Stimulated activated CD4-positive, alpha-beta T cell treated with anti-CD3 and anti-CD28 coated beads, TNF-alpha, amount 100 ng/mL, for 4 hours (primary cell): ENCODE measurements around the gene DDB1.
"Not testable (repeated sequence)": the region's sequence is repeated elsewhere in the genome, so short reads cannot be mapped to it uniquely, and the experiment has no call there.

ENCODE experiments used
- DNase-seq, 3 experiments: peaks; one replicate each; pipeline ENCODE4 v3.0.0-alpha.2; 2020; ENCODE audit warnings: low read depth in 3 of 3

The DDB1 gene

GRCh38 chr11:61270354-61271076, 62.4 kb downstream of the DDB1 start:
- no peak for DNase-seq

- no peak for DNase-seq
These were observed 64.2 kb downstream of the DDB1 start for GRCh38 chr11:61268588-61269250.

DNA sequence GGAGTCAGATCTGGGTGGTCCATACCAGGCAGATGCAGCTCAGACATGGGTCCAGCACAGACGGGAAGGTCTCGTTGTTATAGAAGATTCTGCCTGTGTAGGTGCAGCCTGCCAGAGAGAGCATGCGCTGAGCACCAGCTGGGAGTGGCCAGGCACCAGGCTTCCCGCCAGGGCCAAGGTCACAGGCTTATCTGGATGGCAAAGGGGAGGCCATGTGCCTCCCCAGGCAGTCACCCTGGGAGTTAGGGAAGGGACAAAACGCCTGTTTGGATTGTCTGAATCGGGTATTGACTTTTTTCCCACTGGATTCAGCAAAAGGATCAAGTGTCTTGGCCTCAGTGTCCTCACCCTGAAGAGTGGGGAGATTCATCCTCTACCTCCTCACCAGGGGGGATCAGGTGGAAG, 65.5 kb downstream of the DDB1 start:
- DNase-seq: no peak

- DNase-seq: no peak
These were observed 66.3 kb downstream of the DDB1 start for GRCh38 chr11:61266602-61267001.

DNA sequence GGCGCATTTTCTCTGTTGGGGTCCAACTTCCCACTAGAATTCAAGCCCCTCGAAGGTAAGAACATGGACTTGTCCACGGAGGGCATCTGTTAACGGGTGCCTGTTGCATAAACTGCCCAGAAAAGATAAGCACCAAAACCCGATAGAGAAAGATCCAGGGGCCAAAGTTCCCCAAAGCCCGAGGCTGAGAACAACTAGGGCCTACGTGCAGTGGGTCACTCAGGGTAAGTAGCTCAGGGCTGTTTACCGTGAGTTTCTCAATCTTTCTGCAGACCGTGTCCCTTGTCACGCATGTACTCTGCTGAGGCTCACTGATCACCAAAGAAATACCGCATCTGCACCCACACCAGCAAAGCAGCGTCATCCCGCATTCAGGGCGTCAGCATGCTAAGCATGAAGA, 67.5 kb downstream of the DDB1 start:
- no peak for DNase-seq

GRCh38 chr11:61264795-61265194, 68.1 kb downstream of the DDB1 start:
- DNase-seq: no peak

GRCh38 chr11:61264371-61264770, 68.5 kb downstream of the DDB1 start:
- no peak for DNase-seq

DNA sequence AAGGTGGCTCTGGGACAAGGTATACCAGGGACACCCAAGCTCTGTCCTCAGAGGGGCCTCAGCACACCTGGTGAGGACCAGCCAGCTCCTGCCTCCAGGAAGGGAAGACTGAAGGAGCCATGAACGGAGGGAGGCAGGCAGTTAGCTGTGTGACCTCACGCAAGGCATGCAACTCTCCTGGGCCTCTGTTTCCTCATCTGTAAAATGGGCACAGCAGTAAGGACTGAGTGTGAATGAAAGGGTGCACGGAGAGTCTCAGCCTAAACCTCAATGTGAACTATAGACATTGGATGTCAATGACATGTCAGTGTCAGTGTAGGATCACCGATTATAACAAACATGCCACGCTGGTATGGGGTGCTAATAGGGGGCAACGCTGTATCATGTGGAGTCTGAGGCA, 73.5 kb downstream of the DDB1 start:
- no peak for DNase-seq

DNA sequence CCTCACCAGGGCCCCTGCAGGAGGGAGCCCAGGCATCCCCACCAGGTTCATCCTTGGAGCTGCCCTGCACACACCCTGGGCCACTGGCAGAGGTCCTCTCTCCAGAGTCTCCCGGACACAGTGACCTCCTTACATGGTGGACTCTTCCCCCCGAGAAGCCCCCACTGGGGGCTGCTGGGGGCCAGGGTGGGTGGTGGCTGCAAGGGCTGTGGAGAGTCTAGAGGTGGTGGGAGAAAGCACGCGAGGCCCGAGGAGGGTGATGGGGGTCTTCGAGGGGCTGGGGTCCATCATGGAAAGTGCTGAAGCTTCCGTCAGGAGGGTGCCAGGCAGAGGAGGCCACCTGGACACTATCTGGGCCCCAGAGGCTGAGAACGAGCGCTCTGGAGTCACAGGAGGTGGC, 74.4 kb downstream of the DDB1 start:
- no peak for DNase-seq

DNA sequence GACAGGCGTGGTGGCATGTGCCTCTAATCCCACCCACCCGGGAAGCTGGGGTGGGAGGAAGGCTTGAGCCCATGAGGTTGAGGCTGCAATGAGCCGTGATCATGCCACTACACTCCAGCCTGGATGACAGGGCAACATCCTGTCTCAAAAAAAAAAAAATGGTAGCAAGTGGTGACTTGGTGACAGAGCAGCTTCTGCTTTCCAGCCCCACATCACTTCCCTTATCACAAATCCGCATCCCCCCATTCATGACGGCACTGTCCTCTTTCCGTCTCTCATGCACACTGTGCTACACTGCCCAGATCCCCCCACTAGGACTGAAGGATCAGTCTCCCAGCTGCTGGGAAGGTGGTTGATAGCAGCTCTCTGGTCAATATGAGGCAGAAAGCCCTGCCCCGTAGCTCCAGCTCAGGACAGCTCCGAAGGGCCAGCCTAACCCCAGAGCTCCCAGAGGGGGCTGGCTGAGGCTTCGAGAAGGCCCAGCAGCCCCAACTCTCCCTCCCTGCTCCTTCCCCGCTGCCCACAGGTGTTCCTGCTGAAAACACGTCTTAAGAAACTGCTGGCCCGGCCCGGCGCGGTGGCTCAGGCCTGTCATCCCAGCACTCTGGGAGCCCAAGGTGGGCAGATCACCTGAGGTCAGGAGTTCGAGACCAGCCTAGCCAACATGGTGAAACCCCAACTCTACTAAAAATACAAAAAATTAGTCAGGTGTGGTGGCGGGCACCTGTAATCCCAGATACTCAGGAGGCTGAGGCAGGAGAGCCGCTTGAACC, 76.0 kb downstream of the DDB1 start:
- DNase-seq: no peak

DNA sequence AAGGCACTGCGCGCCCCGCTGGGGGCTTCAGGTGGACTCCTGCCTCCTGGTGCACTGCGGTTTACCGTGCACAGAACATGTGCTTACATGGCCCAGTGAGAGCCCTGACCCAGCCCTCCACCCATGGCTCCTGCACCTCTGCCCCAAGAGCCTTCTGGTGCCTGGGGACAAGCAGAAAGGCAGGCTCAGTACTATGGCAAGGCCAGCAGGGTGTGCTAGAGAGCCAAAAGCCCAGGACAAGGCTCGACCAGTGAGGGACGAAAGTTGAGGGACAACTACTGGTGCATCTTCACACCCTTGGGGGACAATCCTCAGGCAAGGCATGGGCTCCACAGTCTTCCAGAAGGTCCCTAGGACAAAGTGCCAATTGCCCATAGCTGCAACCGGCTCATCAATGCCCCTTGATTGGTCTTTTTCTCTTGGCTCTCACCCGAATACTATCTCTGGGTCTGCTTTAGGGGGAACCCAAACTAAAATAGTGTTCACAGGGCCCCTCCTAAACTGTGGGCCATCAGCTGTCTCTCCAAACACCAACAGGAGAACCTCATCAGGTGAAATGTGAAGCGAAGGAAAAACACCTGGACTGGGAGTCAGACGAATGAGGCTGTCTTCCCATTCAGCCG, 78.4 kb downstream of the DDB1 start:
- peak; percentile 20 to 42 (median 35) for DNase-seq

DNA sequence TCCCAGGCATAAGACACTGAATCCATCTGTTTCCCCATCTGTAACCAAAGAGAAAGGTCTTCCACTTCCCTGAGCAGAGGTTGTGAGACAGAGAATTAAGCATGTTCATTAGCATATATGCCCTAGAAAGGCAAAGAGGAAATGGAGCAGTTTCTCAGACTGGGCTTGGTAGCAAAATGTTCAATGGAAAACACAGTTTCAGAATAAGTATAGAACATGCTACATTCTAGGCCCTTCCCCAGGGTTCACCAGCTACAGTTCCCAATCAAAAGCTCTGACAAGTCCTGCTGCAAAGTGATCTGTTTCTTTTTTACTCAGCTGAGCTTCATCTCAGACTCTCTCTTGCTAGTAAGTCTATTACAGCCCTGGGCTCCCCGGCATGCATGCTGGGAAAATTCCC, 80.6 kb downstream of the DDB1 start:
- not testable (repeated sequence) for DNase-seq

GRCh38 chr11:61250796-61251765, 81.8 kb downstream of the DDB1 start:
- not testable (repeated sequence) for DNase-seq
